ENCODE data around the gene EYA3. TPM values are rescaled to one million over a fixed set of nuclear protein-coding genes. Genes with fewer than 3 reads are reported as not detected.

The EYA3 gene
- total RNA-seq, 1 experiment from 2014 or later: 5.2 TPM

GRCh38 chr1:27949027-27949426, 139.4 kb downstream of the EYA3 start:
- no peak for DNase-seq (ENCODE audit: extremely low read depth, low read depth)

GRCh38 chr1:27945020-27945419, 143.4 kb downstream of the EYA3 start:
- no peak for DNase-seq (ENCODE audit: extremely low read depth, low read depth)

- DNase-seq (ENCODE audit: extremely low read depth, low read depth): no peak
Observed at GRCh38 chr1:27941671-27942540, 146.5 kb downstream of the EYA3 start.

GRCh38 chr1:27940870-27941560, 147.4 kb downstream of the EYA3 start:
- DNase-seq (ENCODE audit: extremely low read depth, low read depth): no peak

- no peak for DNase-seq (ENCODE audit: extremely low read depth, low read depth)
Observed at GRCh38 chr1:27940297-27940696, 148.1 kb downstream of the EYA3 start.

GRCh38 chr1:27938488-27938887, 149.9 kb downstream of the EYA3 start:
- DNase-seq (ENCODE audit: extremely low read depth, low read depth): no peak

- DNase-seq (ENCODE audit: extremely low read depth, low read depth): no peak
Observed at GRCh38 chr1:27937524-27937836, 150.9 kb downstream of the EYA3 start.

GRCh38 chr1:27936370-27936769, 152.0 kb downstream of the EYA3 start:
- DNase-seq (ENCODE audit: extremely low read depth, low read depth): no peak

- no peak for DNase-seq (ENCODE audit: extremely low read depth, low read depth)
Observed at GRCh38 chr1:27935721-27936120, 152.7 kb downstream of the EYA3 start.

- DNase-seq (ENCODE audit: extremely low read depth, low read depth): peak; percentile 12
Observed at GRCh38 chr1:27934818-27935549, 153.4 kb downstream of the EYA3 start, which contains the start of gene SMPDL3B. SMPDL3B (plus strand) TSS chr1:27935000; CDS start chr1:27935184, 184 bp downstream.

- no peak for DNase-seq (ENCODE audit: extremely low read depth, low read depth)
Observed at GRCh38 chr1:27931759-27932158, 156.7 kb downstream of the EYA3 start.

- DNase-seq (ENCODE audit: extremely low read depth, low read depth): no peak
Observed at GRCh38 chr1:27931184-27931583, 157.2 kb downstream of the EYA3 start.

- DNase-seq (ENCODE audit: extremely low read depth, low read depth): no peak
Observed at GRCh38 chr1:27928216-27928954, 160.0 kb downstream of the EYA3 start.

GRCh38 chr1:27922272-27922671, 166.1 kb downstream of the EYA3 start:
- no peak for DNase-seq (ENCODE audit: extremely low read depth, low read depth)

Small RNA genes lying within 50 kb of the gene (small RNA-seq; reads per million reads assigned to genes)
- 0 to 0.18 reads per million in 2 experiments for gene RN7SL559P

Other genes with a start within 250 kb of the EYA3 start
- gene THEMIS2, start 216.1 kb downstream of the EYA3 start, total RNA-seq (2014; rRNA removed; shearing (Covaris generic)): 0.50 and 1.1 TPM in 2 replicates
- 39.7 and 47.1 TPM in 2 replicates for gene RPA2, start 174.0 kb downstream of the EYA3 start, total RNA-seq (2014; rRNA removed; shearing (Covaris generic))
- gene SMPDL3B, start 153.6 kb downstream of the EYA3 start, total RNA-seq (2014; rRNA removed; shearing (Covaris generic)): 0.94 and 0.98 TPM in 2 replicates
- 1.9 and 2.5 TPM in 2 replicates for gene XKR8, start 128.6 kb downstream of the EYA3 start, total RNA-seq (2014; rRNA removed; shearing (Covaris generic))
- 0.09 TPM in 1 of 2 replicates, not detected in the other for gene PTAFR, start 88.1 kb upstream of the EYA3 start, total RNA-seq (2014; rRNA removed; shearing (Covaris generic))
- 55.8 and 59.6 TPM in 2 replicates for gene DNAJC8, start 144.4 kb upstream of the EYA3 start, total RNA-seq (2014; rRNA removed; shearing (Covaris generic))
- gene ATP5IF1, start 147.5 kb upstream of the EYA3 start, total RNA-seq (2014; rRNA removed; shearing (Covaris generic)): 160 and 197 TPM in 2 replicates
- 50.9 and 51.1 TPM in 2 replicates for gene SESN2, start 170.9 kb upstream of the EYA3 start, total RNA-seq (2014; rRNA removed; shearing (Covaris generic))
- gene MED18, start 240.4 kb upstream of the EYA3 start, total RNA-seq (2014; rRNA removed; shearing (Covaris generic)): 13.6 and 15.1 TPM in 2 replicates

Data from NCI-H460 (cell line).